AG09319 (cell line): Measurements from ENCODE around the gene LMBR1L.

Experiments
- DNase-seq: peaks from one replicate; pipeline ENCODE4 v3.0.0-alpha.2; 2010; ENCODE audit warnings: low read depth; ENCODE audit errors: extremely low read depth
- CTCF ChIP-seq: IDR thresholded peaks from 2 replicates; pipeline ENCODE4 v1.5.1; 2011; ENCODE audit warnings: low read depth, mild to moderate bottlenecking, inconsistent platforms, low read length, moderate library complexity

LMBR1L gene

GRCh38 chr12:49091056-49091835 is 19.4 kb downstream of the LMBR1L start:
- DNase-seq, result no peak
- TF ChIP-seq CTCF, result no peak

- no peak for DNase-seq
- TF ChIP-seq CTCF, result peak; percentile 33
Observed at GRCh38 chr12:49089821-49090773, 20.6 kb downstream of the LMBR1L start.

GRCh38 chr12:49088932-49089330 is 21.7 kb downstream of the LMBR1L start:
- no peak for TF ChIP-seq CTCF
- no peak for DNase-seq

GRCh38 chr12:49088150-49088931 is 22.3 kb downstream of the LMBR1L start:
- peak; percentile 53 for DNase-seq
- TF ChIP-seq CTCF, result peak; percentile 88

GRCh38 chr12:49086116-49086515 is 24.5 kb downstream of the LMBR1L start:
- no peak for DNase-seq
- TF ChIP-seq CTCF, result no peak

GRCh38 chr12:49084438-49084837 is 26.2 kb downstream of the LMBR1L start:
- no peak for DNase-seq
- TF ChIP-seq CTCF, result no peak
